Bone marrow (tissue), 2 donors: ENCODE results near the gene PEX6.

Source experiments
- DNase-seq, 2 donors: peaks; one replicate each; lab custom pipeline; 2025; lab: John Stamatoyannopoulos, UW

Gene PEX6, protein sequence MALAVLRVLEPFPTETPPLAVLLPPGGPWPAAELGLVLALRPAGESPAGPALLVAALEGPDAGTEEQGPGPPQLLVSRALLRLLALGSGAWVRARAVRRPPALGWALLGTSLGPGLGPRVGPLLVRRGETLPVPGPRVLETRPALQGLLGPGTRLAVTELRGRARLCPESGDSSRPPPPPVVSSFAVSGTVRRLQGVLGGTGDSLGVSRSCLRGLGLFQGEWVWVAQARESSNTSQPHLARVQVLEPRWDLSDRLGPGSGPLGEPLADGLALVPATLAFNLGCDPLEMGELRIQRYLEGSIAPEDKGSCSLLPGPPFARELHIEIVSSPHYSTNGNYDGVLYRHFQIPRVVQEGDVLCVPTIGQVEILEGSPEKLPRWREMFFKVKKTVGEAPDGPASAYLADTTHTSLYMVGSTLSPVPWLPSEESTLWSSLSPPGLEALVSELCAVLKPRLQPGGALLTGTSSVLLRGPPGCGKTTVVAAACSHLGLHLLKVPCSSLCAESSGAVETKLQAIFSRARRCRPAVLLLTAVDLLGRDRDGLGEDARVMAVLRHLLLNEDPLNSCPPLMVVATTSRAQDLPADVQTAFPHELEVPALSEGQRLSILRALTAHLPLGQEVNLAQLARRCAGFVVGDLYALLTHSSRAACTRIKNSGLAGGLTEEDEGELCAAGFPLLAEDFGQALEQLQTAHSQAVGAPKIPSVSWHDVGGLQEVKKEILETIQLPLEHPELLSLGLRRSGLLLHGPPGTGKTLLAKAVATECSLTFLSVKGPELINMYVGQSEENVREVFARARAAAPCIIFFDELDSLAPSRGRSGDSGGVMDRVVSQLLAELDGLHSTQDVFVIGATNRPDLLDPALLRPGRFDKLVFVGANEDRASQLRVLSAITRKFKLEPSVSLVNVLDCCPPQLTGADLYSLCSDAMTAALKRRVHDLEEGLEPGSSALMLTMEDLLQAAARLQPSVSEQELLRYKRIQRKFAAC

DNA sequence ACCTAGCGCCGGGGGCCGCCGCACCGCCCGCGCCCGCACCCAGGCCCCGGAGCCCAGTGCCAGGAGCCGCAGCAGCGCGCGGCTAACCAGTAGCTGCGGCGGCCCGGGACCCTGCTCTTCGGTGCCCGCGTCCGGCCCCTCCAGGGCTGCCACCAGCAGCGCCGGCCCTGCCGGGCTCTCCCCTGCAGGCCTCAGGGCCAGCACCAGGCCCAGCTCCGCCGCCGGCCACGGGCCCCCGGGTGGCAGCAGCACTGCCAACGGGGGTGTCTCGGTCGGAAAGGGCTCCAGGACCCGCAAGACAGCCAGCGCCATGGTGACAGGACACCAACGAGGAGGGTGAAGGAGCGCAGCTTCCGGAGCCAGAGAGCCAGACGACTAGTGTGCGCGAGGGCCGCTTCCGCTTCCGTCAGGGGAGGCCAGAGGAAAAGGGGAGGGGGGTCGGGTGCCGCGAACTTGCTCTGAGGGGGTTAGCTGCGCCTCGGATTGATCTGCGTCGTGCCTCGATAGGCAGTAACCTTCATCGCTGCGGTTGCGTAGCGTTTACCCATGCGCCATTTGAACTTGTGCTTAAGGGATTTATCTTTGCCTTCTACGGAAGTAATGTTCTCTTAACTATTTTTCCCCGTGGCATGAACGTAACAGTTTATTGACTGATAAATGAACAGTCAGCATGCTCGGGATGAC is at the start of gene PEX6:
Gene PEX6 (minus strand): TSS at position 343 of the 684 bp plus-strand sequence. CDS start 31 bp downstream, at position 312.
- peak; percentile 66 to 82 for DNase-seq

DNA sequence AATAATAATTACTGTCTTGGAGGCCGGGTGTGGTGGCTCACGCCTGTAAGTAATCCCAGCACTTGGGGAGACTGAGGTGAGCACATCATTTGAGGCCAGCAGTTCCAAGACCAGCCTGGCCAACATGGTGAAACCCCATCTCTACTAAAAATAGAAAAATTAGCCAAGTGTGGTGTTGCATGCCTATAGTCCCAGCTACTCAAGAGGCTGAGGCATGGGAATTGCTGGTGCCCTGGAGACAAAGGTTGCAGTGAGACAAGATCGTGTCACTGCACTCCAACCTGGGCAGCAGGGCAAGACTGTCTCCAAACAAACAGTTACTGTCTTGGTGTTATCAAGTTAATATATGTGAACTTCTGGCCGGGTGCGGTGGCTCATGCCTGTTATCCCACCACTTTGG is 47.4 kb upstream of the PEX6 start:
- DNase-seq = no peak

DNA sequence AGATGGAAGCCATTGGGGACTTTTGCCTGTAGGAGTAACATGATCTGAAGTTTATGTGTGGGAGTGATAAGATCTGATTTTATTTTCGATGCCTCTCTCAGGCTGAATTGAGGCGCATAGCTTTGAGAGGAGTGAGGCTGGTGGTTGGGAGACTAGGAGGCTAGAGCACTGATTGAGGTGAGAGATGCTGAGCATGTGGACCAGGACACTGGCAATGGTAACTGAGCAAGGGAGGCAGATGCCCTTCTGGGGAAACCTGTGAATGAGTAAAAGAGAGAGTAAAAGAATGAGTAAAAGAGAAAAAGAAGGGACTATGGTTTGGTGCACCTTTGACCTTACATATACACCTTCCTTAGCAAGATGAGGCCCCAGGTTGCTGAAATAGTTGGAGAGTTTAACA is 45.5 kb upstream of the PEX6 start:
- no peak for DNase-seq

DNA sequence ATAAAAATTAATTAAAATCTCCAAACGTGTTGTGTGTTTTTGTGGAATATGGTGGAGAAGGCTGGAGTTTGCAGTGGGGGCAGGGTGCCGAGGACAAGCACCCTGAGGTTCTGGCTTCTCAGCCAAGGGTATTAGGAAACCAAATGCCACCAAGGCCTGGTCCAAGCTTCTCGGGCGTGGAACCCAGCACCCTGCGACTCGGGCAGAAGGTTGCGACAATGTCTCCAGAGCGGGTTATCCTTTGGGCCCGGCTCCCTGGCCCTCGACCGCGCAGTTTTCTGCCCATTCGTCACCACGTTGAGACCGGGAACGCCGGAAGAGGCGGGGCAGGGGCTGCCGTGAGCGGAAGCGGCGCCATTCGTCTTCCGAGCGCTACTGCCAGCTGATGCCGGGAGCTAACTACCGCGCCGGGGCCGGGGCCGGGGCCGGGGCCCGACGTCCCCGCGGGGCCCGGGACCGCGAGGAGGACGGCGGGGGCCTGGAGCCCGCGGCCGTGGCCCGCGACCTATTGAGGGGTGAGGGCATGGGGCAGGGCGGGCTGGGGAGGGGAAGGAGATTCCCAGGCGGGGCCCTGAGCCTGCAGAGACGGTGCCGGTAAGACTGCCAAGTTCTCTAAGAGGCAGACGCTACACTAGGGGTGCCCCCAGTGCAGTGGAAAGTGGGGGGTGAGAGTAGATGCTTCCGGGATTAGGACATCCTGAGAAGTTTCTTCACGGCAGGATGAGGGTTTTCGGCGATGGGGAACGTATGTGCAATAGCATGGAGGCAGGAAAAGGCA is 42.5 kb upstream of the PEX6 start, which contains the start of gene RRP36:
Gene RRP36 (plus strand): TSS at position 354 of the 778 bp plus-strand sequence. CDS start 32 bp downstream, at position 386.
- peak; percentile 31 to 39 for DNase-seq

DNA sequence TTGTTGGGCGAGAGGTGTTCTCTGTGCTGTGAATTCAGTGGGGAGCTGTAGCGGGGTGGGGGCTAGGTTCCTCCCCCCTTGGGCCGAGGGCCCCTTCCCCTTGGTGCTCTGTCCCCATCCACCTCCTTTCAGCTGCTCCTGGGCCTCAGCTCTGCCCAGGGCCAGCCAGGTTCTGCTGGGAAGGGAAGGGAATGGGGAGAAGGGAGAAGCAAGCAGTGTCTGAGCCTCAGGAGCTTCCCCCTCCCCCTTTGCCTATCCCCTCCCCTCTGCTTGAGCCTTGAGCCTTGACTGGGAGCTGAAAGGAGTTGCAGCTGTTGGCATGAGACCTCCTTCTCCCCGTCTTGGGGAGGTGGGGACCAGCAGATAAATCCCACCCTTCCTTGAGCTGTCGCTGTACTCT is 41.9 kb upstream of the PEX6 start:
- no peak for DNase-seq

DNA sequence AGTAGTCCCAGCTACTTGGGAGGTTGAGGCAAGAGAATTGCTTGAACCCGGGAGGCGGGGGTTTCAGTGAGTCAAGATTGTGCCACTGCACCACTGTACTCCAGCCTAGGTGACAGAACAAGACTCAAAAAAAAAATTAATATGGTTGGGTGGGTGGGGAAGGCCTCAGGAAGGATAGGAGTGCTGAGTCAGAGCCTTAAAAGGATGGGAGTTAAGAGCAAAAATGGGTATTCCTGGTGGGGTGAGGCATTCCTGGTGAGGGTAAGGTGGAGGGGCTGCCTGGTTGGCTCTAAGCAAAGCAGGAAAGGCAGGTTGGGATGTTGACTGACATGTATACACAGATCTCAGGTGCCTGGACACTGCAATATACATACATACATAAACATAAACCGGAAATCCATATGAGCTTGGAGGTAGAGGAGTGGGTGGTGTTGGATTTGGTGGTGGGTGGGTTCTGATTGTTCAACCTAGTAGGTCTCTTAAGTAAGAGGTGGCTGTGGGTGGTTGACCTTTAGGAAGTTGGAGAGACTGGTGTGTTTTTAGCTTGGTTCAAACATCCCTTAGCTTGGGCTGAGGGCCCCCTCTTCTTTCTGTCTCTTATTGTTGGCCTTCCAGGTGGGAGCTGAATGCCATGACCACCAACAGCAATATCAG is 41.2 kb upstream of the PEX6 start:
- no peak for DNase-seq

DNA sequence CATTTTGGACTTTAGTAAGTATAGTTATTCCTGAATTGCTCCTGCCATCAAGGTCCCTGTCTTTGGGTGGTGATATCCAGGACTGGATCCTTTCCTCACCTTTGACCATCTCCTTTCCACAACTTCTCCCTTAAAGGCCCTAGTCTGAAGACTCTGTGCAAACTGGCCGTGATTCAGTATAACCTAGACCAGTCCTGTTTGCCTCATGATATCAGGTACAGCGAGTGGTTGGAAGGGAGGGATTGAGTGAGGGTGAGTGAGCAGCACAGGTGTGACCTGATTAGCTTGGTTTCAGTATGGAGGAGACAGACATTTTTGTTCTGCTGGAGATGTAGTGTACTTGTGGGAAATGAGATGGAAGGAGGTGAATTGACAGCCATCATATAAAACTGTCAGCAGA is 40.2 kb upstream of the PEX6 start:
- no peak for DNase-seq

DNA sequence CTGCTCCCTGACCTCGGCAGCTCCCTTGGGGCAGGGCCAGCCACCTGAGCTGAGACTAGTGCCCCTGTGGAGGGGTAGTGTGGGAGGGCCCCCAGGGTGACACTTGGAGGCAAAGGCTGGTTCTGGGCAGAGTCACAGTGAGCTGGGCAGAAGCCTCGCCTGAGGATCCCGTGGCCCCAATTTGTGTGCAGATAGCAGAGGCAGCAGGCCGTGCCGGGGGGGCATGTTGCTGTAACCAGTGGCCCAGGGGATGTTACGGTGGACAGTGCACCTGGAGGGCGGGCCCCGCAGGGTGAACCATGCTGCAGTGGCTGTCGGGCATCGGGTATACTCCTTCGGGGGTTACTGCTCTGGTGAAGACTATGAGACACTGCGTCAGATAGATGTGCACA is 38.0 kb upstream of the PEX6 start:
- no peak for DNase-seq

DNA sequence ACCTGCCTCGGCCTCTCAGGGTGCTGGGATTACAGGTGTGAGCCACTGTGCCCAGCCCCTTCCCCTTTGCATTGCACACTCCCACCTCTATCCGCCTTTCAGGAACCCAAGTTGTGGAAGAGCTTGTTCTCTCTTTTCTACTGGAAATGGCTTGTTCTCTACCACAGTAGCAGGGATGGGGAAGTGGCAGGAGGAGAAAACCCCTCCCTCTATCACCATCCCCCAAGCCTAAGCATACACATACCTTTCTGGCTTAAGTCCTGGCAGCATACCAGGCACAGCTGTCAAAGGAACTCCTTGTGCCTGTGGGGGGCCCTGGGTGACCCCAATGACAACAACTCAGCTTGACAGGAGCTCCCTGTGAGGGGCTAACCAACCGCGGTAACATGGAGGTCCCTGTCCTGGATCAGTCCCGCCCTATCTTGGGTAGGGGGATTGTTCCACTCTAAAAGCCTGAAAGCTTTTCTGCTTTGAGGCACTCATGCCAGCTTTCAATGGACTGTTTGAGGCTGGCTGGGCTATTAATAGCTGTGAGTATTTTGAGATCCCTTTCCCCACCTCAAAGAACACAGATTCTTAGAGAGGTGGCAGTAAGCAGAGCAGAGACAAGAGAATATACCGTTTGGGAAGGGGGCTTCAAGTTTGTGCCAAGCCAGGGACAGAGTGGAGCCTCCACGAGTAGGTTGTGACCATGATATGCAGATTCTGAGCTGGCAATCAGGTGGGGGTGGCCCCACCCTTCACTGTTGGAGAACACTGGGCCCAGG is 37.4 kb upstream of the PEX6 start:
- no peak for DNase-seq

DNA sequence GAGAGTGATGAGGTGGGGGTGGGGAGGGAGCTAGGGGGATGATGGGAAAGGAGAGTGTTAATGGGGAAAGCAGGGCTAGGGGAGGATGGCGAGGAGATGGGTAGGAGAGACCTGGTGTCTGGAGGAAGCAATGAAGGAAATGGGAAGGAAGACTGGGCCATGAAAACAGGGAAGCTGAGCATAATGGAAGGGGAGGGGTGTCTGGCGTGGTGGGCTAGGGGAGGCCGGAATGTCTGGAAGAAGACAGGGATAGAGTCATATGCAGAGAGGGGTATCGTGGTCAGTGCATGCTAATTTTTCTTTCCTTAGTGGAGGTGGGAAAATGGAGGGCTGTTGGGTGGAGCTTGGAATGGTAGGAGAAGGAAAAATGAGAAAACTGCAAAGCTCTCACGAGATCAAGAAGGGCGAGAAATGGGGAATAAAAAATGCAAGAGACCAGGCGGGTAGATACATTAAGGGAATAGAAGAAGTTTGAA is 35.5 kb upstream of the PEX6 start:
- no peak for DNase-seq

DNA sequence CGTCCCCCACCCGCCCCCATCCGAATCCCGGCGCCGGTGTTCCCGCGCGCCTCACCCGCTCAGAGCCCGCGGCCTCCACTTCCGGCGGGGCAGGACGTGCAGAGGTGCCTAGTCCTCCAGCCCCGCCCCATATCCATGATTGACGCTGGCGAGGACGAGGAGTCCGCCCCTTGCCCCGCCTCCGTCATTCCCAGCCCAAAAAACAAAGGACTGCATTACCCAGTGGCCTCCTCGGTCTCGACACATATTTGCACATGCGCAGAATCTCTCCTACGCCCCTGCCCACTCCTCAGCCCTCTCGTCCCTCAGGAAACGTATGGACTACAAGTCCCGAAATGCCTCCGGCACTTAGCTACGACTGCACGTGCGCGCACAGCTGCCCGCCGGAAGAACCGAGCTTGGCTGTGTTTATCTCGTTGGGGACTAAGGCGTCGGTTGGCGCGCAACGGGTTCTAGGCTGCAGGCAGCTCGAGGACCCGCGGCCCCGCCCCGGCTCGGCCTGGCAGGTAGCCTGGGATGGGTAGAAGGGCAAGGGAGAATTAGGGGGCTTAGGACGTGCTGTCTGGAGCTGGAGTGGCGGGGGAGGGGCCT is 35.0 kb upstream of the PEX6 start, which contains the start of the genes KLHDC3 and MEA1:
Gene KLHDC3 (plus strand): TSS at position 407 of the 591 bp plus-strand sequence. CDS start 2,944 bp downstream, outside the sequence.
Gene MEA1 (minus strand): TSS at position 104 of the 591 bp plus-strand sequence. CDS start 133 bp downstream, outside the sequence.
- peak; percentile 88 to 100 for DNase-seq

DNA sequence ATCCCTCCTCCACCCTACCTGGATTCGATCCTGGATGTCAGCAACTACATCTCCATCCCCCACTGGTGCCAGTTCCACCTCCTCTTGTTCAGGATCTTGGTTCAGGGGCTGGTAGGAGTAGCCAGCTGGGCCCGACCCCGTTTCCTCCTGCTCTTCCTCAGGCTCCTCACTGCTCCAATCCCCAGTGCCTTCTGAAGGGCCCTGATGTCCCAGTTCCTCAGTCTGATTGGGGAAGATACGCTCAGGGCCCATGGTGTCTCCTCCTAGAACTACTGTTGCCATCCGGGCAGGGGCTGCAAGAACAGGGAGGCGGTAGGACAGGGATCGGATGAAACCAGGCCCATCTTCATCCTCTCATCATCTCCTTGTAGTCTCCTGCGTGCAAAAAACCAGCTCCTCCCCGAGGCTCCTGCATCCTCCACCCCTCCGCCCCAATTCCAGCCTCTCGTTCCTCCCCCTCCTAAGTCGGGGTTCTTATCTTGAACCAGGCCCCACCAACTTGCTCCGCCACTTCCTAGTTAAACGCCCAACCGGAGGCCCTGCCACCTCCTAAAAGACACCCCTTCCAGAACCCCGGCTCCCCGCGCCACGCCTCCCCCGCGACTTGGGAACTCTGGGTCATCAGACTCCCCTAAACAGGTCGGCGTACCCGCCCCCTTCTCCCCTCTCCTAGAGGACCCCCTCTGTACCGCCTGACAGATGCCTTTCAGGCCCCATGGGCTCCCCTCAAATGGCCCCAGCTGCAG is 34.3 kb upstream of the PEX6 start:
- peak in 1 of 2 donors; percentile 57 for DNase-seq

DNA sequence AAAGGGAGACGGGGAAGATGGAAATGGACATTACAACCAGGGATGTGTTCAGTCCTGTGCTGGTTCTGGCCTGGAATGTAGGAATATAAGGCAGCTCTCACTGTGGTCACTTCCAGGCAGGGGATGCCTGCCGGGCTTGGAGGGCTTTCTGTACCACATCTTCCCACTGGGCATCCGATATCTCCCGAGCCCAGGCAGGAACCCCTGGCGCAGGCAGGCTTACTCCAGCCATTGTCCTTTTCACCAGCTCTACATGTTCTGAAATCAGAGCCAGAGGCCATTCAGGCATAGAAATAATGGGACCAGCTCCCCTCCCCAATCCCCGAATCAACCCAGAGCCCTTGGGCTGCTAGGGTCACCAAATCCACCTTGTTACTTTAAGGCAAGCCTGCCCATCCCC is 33.4 kb upstream of the PEX6 start:
- no peak for DNase-seq

DNA sequence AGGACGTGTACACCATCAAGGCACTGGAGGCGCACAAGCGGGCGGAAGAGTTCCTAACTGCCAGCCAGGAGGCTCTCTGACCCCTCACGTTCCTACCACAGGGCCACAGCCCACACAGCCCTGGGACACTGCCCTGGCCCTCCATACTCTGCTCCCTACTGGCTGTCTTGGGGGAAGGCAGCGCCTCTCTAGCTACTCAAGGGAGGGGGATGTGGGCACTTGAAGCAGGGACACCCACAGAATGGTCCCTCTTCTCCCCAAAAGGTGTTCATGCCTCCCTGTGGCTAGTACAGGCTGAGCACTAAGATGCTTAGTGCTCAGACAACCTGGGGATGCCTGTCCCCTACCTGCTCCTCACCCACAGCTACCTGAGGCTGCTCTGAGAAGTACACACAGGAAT is 32.2 kb upstream of the PEX6 start:
- DNase-seq = no peak

DNA sequence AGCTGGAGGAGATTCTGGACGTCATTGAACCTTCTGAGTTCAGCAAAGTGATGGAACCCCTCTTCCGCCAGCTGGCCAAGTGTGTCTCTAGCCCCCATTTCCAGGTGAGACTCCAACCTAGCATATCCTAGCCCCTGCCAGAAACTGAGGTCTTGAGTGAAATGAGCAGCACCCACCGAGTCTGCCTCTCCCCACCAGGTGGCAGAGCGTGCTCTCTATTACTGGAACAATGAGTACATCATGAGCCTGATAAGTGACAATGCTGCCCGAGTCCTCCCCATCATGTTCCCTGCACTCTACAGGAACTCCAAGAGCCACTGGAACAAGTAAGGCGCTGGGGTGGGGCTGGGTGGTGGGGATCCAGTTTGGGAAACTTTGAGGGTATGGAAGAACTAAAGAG is 30.1 kb upstream of the PEX6 start:
- no peak for DNase-seq

DNA sequence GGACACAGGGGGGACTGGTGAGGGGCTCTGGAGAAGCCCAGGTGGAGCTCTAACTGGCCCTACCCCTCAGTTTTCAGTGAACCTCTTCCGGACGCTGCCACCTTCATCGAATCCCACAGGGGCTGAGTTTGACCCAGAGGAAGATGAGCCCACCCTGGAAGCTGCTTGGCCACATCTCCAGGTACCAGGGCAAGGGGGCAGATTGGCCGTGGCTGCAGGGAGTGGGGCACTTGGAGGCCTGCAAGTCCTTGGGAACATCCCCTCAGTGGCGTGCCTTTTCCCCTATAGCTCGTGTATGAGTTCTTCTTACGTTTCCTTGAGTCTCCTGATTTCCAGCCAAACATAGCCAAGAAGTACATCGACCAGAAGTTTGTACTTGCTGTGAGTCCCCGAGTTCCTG is 28.1 kb upstream of the PEX6 start:
- no peak for DNase-seq

DNA sequence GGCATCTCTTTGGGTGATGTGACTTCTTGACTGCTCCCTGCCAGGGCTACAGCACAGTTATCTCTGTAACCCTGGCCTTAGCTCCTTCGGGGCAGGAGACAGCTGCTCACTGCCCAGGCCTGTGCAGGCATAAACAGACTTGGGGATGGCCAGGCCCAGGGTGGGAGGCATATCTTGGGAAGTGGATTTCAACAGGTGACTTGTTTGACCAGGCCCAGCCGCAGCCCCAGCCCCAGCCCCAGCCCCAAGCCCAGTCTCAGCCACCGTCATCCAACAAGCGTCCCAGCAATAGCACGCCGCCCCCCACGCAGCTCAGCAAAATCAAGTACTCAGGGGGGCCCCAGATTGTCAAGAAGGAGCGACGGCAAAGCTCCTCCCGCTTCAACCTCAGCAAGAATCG is 27.3 kb upstream of the PEX6 start:
- no peak for DNase-seq

DNA sequence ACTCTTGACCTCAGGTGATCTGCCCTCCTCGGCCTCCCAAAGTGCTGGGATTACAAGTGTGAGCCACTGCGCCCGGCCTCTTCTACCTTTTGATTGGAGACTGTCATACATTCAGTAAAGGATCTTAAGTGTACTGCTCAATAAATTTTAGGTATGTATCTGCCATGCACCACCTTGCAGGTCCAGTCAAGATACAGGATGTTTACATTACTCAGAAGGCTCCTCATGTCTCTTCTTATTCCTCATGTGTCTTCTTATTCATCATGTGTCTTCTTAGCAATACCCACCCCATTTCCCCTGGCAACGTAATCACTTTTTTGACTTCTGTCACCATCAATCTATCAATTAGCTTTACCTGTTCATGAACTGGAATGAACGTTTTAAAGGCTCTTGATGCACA is 26.9 kb upstream of the PEX6 start:
- DNase-seq = no peak

DNA sequence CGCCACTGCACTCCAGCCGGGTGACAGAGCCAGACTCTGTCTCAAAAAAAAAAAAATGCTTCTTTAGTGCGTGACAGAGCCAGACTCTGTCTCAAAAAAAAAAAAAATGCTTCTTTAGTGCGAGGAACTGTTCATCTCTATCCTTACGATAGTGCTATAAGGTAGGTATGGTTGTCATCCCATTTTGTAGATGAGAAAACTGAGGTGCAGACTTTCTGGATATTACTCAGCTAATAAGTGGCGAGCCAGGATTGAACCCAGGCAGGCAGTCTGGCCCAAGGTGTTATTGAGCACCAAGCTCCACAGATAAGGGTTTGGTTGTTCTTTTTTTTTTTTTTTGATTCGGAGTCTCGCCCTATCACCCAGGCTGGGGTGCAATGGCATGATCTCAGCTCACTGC is 22.9 kb upstream of the PEX6 start:
- DNase-seq = no peak
